ENCODE data around the gene ACTRT2.

Gene ACTRT2

DNA sequence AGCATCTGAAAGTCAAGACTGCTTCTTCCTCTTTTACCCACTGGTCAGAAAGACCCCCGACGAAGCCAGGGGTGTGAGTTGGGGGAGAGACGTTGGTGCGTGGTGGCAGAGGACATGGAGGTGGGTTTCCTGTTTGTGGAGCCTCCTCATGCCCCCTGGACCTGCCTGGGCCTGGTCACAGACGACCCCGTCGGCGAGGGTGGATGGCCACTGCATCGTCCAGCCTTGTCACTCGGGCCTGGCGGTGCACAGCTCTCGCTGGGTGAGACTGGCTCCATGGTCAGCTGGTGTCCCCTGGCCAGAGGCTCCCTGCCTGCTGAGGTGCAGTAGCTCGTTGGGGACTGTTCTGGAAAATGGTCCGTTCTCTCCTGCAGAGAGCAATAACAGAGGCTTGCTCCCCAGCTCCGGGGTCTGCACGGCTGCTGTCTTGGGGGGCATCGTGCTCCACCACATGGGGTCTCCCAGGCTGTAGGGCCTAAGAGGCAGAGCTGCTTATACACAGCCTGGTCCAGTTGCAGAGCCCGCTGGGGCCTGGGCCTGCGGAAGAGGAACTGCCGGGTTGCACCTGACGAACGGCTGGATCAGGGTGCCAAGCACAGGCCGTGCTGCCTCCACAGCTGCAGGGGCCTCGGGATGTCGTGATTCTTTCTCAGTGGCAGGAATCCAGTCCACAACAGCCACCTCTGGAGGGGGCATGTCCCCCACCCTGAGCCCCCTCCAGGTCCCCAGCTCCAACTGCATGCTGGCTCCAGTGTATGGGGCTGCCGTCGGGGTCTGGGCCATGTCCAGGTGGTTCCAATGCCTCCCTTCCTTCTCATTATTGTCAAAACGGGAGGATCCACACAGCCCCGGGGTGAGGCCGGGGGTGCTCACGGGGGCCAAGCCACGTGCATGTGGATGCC, 18.0 kb upstream of the ACTRT2 start:
- FAIRE-seq = no peak

DNA sequence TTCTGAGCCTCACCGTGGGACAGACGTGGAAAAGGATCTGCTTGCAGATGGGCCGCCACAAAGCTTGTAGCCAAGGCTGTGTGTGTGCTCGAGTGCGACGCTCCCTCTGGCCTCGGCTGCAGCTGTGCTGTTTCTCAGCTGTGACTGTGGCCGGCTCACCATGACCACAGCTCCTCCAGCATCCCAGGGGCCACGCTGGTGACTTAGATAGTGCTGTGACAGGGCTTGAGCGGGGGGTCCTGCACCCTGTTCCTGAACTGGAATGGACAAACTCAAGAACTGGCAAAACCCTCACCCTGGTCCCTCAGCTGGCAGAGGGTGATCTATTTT, 17.4 kb upstream of the ACTRT2 start:
- no peak for FAIRE-seq

DNA sequence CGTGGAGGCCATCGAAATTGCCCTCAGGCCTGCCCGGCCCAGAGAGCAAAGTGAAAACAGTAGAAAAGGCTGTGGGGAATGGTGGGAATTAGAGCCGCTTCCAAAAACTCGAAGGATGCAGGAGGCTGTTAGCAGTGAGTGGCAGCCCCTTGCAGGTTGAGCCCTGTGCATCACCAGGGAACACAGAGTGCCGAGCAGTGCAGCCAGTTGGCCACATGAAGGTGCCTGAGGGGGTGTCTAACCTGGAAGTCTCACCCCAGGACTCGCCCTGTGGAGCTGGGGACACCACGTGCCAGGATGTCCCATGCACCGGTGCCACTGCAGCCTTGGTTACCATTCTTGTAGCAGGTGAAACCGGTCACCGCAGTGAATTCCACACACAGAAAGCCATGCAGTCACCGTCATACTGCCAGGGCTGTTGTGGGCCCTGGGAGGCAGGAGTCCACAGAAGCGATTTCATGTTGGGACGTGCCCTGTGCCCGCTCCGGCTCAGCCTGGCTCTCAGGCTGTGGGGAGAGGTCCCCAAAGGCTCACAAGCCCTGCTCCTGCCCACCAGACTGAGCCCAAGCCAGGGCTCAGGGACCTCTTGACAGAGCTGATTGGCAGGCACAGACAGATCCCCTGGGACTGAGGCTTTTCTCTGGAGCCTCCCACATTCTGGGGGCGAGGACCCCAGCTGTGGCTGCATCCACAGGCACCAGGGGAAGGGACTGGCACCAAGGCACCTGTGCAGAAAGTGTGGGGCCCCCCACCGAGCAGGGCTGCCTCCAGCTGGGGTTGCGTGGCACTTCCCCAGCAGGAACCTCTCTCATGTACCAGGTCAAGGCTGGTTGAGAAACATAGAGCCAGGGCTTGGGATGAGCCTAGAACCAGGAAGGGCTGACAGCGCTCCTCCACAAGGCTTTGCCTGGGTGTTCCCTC, 16.7 kb upstream of the ACTRT2 start:
- no peak for FAIRE-seq

DNA sequence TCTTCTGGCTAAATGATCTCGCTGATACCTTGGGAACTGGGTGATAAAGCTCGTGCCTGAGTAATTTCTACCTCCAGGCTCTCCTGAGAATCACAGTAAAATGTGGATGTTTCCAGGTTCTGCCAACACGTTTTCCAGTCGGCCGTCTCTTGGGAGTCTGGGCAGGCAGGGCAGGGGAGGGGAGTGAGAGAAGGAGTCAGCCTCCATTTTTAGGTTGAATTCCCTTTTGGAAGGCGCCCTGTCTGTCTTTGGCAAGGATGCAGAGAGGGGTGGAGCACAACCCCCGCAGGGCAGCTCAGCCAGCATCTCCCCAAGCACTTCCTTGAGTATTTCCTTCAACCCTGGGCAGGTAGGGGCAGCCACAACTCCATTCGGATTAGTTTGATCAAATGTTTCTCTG, 15.5 kb upstream of the ACTRT2 start:
- no peak for FAIRE-seq

DNA sequence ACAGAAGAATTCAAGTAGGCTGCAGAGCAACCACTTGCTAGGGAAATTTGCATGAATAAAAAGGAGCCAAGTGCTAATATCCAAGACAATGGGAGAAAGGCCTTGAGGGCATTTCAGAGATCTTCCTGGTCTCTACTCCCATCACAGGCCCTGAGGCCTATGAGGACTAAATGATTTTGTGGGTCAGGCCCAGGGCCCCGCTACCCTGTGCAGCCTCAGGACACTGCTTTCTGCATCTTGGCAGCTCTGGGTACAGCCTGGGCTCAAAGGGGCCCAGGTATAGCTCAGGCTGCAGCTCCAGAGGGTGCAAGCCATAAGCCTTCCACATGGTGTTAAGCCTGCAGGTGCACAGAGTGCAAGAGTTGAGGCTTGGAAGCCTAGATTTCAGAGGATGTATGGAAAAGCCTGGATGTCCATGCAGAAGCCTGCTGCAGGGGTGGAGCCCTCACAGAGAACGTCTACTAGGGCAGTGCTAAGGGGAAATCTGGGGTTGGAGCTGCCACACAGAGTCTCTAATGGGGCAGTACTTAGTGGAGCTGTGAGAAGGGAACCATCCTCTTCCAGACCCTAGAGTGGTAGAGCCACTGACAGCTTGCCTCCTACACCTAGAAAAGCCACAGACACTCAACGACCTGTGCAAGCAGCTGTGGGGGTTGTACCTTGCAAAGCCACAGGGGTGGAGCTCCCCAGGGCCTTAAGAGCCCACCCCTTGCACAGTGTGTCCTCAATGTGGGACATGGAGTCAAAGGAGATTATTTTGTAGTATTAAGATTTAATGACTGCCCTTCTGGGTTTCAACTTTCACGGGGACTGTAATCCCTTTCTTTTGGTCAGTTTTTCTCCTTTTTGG, 13.7 kb upstream of the ACTRT2 start:
- no peak for FAIRE-seq

DNA sequence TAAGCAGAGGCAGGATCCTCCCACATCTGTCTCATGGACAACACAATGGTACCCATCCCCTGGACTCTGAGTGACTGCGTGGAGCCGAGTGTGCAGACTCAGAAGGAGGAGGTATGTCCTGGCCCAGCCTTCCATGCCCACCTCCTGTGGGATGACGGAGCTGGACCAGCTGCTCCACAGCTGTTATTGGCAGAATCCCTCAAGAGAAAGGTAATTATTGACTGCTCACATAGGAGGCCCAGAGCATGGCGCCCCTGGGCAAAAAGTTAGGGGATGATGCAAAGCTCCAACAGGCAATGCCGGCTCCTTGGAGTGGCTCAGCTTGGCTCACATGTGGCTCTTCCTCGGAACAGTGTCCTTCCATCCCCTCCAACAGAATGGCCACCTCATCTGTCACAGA, 12.2 kb upstream of the ACTRT2 start:
- FAIRE-seq = no peak

DNA sequence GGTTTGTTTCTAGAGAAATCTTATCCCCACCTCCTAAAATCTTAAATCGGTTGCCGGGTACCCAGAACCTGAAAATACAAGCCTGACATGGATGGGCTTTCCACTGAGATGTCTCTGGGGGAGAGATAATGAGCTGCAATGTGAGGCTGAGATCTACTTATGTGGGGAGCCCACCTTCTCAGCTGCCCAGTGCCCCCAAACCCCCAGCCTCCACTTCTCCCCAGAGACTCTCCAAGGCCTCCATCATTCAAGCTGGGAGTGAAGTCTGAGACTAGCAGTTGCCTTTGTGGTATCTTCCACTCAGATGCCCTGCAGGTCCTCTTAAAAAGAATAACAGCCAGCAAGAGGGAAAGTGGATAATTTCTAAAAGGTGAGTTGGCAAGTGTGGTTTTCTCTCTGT, 11.7 kb upstream of the ACTRT2 start:
- no peak for FAIRE-seq

DNA sequence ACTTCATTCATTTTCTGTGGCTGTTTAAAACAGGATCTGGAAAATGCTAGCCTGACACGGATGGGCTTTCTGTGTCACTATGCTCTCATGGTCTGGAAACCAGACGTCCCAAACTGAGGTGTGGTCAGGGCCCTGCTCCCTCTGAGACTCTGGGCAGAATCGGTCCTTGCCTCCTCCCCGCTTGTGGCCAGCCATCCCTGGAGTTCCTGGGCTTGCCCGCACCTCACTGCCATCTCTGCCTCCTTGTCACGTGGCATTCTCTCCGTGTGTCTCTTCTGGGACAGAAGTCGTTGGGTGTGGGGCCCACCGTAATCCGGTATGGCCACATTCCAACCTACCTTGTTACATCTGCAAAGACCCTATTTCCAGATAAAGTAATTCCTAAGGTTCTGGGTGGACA, 10.1 kb upstream of the ACTRT2 start:
- FAIRE-seq = no peak

DNA sequence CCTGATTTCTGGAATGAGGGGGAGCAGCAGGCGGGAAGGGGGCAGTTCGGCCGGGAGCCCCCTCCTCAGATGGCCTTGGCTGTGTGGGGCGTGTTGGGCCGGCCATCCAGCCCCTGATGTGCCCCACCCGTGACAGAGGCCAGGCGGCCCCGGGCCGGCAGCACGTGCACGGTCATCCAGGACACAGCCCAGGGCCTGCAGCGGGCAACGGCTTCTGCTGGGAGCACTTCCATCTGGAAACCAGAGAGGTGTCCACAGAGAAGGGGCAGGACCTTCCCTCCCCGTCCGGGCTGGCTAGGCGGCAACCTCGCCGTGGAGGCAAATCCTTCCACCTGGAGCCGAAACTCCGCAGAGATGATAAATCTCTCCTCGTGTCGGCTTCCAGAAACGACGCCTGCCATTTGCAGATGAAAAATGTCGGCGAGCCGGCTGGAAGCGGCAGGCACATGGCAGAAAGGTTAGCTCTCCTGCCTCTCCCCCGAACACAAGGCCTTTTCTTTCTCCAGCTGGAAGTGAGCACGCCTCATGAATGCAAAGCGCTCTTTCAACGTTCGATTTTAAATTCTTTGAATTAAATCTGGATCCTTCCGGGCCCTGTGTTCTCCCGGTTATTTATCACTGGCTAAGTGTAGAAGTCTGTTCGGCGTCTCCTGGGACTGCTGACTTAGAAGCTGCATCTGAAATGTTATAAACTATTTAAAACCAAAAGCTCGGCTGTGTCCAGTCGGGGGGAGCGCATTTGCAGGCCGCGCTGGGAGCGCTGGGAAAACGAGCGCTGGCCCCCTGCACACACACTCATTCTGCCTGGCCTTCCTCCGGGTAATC, 9.4 kb upstream of the ACTRT2 start:
- no peak for FAIRE-seq

DNA sequence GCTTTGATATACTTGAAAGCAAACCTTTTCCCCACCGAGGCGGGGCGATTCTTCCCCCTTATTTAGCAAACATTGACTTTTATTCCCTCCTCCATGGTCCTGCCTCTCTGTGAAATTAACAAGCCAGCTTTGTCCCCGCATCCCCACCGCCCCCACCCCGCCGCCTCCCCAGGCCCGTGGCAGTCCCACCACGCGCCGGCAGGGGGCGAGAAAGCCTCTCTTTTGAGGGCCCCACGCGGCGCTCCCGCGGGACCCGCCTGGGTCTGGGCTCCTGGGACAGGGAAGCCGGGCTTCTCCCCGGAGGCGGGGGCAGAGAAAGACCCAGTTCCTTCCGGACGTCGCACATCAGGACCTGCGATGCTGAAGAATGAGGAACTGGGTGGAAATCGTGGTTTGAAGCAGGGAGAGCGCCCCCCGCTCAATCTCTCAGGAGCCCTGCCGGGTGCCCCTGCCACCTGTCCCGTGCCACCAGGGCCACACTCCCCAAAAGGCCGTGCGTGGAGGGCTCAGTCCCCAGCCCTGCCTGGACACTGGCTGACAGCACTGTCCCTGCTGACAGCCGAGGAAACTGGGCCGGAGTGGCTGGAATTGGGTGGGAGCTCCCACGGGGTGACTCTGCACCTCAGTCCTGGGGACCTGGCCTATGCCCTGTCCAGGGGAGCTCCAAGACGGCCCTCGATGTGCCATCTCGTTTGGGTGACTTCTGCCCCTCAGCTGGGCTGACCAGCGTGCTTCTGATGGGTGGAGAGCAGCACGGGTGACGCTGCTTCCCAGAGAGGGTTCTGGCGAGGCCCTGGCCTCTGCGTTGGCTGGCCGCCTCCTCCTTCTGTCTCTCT, 8.6 kb upstream of the ACTRT2 start:
- no peak for FAIRE-seq

DNA sequence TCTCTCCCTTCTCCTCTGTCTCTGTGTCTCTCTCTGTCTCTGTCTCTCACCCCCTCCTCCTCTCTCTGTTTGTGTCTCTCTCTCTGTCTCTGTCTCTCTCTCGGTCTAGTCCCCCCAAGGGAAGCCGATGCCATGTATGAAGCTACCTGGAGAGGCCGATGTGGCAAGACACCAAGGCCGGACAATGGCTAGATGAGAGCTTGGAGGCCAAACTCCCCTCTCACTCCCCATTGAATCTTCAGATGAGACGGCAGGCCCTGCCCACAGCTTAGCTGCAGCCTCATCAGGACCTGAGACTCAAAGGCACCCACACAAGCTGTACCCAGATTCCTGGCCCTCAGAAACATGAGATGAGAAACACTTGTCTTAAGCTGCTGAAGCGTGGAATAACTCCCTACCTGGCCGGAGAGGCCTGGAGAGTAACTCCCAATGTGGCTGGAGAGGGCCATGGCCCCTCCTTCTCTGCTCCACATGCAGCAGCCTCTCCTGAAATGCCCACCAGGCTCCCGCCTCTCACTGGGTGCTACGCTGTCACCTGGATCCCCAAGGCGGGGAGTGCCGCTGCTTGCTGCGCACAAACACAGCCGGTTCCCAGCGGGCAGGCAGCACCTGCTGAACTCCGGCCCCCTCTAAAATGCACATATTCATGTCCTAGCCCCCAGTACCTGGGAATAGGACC, 7.8 kb upstream of the ACTRT2 start:
- no peak for FAIRE-seq

DNA sequence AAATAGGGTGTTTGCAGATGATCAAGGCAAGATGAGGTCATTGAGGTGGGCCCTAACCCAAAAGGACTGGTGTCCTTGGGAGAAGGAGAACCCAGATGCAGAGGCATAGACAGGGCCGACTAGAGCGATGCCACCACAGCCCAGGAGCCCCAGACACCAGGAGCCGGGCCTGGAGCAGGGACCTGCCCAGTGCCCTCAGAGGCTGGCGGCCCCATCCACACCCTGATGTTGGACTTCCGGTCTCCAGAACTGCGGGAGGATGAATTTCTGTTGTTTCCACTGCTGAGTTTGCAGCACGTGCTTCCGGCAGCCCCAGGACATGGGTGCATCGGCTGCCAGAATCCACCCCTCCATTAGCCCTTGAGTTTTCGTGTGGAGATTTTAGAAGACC, 7.2 kb upstream of the ACTRT2 start:
- FAIRE-seq = no peak

DNA sequence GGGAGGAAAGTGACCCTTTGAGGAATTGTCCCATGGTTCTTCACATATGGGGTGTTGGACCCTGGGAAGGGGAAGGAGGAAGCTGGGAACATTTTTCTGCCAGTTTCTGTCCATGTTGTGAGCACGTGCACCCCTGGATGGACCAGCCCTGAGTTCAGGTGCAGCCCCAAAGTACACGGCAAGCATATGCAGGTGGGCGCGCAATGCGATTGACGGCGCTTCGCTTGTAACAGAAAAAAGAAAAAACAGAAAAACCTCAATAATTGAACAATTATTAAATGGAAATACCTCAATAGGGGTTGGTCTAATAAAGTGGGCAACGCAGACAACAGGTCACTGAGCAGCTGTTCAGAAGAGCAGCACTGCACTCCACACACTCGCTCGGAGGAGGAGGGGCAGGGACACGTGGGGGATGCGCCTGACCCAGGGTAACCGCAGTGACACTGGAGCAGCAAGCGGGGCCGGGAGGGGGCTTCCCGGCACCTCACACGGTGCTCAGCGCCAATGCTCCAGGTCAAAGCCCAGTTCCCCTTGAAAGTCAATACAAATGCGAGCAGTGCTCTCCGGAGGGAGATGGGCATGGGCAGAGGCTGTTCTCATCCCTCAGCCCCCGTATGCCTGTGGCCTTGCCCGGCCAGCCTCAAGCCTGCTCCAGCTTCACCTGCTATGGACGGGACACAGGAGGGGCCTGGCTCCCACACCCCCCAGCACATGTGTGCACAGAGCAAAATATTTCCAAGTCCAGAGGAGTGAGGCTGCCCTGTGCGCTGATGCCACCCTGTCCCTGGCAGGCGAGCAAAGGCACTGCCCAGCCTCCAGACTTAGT, 6.6 kb upstream of the ACTRT2 start:
- no peak for FAIRE-seq

DNA sequence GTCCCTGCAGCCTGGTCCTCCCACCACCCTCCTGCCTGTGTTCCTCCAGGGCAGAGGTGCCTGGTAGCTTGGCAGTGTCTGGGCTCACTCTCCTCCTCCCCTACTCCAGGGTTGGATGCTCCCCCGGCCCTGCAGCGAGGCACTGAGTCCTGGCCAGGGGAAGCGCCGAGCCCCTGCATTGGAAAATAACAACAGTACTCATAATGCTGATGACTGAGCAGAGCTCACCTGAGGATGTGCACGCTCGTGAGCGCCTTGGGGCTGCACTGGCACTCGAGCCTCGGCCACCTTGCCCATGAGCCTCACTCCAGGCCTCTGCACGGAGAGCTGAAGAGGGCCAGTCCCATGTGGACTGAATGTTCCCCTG, 6.0 kb upstream of the ACTRT2 start:
- no peak for FAIRE-seq

DNA sequence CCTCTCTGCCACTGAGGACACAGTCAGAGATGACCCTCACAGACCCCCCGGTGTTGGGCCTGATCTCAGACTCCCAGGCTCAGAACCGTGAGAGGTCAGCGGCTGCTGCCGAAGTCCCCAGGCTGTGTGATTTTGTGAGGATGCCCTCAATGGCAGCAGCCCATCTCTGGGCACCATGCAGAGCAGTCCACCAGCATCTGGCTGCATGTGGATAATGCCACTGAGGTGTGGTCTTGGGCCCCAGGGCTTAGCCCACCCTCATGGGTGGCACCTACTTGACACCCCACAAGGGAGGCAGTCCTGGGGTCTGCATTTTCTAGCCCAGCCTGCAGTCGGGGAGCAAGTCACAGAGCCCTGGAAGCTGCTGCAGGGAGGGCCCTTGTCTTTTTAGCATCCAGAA, 5.5 kb upstream of the ACTRT2 start:
- FAIRE-seq = no peak

DNA sequence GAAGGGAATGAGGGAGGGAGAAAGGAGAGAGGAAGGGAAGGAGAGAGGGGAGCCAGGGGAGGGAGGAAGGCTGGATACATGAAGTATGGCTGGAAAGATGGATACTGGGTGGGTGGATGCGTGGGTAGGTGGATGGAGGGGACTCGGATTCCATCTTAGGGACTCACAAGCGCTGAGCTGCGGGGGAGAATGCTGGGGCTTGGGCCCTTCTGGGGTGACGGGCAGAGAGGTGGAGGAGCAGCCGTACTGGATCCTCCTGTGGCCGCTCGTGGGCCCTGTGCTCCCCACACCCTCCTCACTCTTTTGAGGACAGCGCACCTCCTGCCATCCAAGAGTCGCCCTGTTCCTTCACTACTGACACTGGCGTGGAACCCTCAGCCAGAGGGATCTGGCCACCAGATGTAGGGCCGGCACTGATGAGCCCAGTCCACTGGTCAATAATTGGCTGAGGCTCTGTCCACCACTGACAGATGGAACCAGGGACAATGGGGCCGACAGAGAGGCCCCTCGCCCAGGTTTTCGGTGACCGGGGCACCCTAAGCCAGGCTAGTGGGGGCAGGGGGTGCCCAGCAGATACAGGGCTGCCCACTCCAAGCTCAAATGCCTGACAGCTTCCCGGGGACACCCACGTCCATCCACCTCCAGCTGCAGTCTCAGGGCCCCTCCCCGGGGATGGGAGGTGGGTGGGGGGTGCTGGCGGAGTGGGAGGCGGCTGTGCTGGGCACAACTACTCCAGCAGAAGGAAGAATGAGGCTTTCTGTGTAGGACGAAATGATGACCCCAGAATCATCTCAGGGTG, 4.4 kb upstream of the ACTRT2 start:
- FAIRE-seq = no peak

DNA sequence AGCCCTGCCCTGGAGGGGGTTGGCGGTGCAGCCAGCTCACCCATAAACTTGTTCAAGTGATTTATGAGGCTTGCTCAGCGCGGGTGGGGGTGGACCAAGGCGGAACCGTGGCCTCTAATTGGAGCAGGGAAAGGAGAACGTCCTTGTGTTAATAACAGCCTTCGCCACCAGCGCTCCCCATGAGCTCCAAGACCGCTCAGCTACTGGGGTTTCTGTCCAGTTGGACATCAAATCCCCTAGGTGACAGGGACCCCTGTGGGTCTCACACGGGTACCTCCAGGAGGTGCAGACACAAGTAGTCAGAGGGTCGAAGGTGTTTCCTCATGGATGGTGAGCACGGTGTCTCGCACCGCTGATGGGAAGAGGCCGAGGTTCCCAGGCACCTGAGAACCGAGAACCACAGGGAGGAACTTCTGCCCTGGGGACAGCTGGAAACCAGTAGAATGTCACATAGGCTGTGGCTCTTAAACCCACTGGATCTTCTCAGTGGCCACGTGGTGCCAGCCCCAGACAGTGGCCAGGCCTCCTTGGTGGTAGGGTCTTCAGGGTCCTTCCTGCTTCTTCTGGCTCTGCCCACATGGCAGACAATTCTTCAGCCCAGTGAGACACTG, 3.7 kb upstream of the ACTRT2 start:
- FAIRE-seq = no peak

DNA sequence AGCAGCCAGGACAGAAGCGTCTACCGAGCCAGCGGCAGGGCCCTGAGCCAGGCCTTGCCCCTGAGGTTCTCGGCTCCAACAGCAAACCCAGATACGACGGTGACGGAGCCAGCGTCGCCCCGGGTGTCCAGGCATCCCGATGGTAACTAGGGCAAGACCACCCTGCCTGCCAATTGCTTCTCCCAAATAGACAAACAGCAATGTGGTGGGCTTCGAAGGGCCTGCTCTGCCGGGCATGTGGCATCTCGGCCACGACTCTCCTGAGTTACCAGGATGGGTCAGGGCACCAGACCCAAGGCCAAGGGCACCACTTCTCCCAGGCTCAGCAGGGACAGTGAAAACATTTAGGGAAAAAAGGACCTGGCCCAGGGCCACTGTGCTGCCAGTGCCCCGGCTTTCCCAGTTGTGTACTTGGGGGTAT, 3.2 kb upstream of the ACTRT2 start:
- no peak for FAIRE-seq

DNA sequence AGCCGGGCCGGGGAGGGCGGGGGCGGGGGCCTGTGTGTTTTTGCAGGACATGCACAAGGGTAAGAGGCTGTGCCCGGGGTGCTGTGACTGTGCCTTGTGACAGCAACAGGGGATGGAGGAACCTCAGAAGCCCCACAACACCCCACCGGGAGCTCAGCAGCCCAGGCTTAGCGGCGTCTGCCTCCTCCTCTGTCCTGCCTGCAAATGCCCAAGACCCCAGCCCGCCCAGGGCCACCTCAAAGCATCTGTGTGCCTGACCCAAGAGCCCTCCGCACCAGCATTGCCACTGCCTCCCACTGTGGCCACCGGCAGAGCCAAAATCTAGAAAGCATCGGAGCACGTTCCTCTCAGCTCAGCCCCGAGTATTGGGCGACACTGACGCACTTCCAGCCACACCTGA, 2.7 kb upstream of the ACTRT2 start:
- no peak for FAIRE-seq

Data from islet of Langerhans (tissue), 1 donor.